ENCODE results near the gene OR4D2.
A peak's percentile ranks its signal among the peaks of the same experiment; 100 is the strongest.

Gene OR4D2

GRCh38 chr17:58147930-58148434 lies 18.8 kb upstream of the OR4D2 start, which contains the start of gene OR4D1:
Gene OR4D1 (plus strand): TSS chr17:58148384. CDS start chr17:58155154, 6,770 bp downstream.
- Histone ChIP-seq H3K9me3 (ENCODE audit: insufficient read depth, low read depth, low read length) (peaks cover 15% of the 10 kb centered on the region; the same call in 1 of the 2 replicates), H3K4me3 (ENCODE audit: low read length) (no peak within 1 kb of the TSS), H3K36me3 (ENCODE audit: insufficient read depth, low read length) (no peaks in the 10 kb centered on the region), H3K27ac (ENCODE audit: low read depth, low read length) (no peak within 1 kb of the TSS), H3K9ac (ENCODE audit: low read depth, low read length) (no peak within 1 kb of the TSS), H3K4me1 (ENCODE audit: insufficient read depth, low read length) (no peaks in the 10 kb centered on the region), H3K27me3 (ENCODE audit: insufficient read depth, low read length) (peaks cover 42% of the 10 kb centered on the region)
- 79% methylated on average over 1 of the region's 1 CpG for WGBS

- no peaks in the 10 kb centered on the region for H3K36me3 ChIP-seq (ENCODE audit: insufficient read depth, low read length)
- peaks cover 48% of the 10 kb centered on the region for H3K27me3 ChIP-seq (ENCODE audit: insufficient read depth, low read length)
- no peaks in the 10 kb centered on the region for H3K4me1 ChIP-seq (ENCODE audit: insufficient read depth, low read length)
- no peak overlapping the region for H3K27ac ChIP-seq (ENCODE audit: low read depth, low read length)
- peaks cover 15% of the 10 kb centered on the region; the same call in 1 of the 2 replicates for H3K9me3 ChIP-seq (ENCODE audit: insufficient read depth, low read depth, low read length)
- H3K9ac ChIP-seq (ENCODE audit: low read depth, low read length): no peak overlapping the region
- H3K4me3 ChIP-seq (ENCODE audit: low read length): no peak overlapping the region
- 83% methylated on average over 3 of the region's 3 CpGs for WGBS
Measured at GRCh38 chr17:58148609-58149008, 18.2 kb upstream of the OR4D2 start.

DNA sequence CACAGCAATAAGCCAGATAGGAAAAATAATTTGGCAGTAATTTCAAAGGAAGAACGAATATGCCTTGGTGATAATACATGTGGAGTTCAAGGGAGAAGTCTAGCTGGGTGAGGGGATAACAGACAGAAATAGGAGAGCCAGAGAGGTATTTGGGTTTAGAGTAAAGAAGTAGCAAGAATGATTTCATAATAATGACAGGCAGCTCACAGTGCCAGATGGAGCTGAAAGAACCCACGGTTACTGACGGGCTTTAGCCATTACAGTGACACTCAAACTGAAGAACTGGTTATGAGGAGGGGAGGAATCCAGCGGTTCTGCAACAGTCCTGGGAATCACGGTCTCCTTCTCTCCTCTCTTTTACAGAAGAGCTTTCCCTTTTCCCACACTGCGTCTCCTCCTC lies 16.4 kb upstream of the OR4D2 start:
- Histone ChIP-seq H3K27ac (ENCODE audit: low read depth, low read length) (no peak overlapping the region), H3K27me3 (ENCODE audit: insufficient read depth, low read length) (peaks cover 60% of the 10 kb centered on the region), H3K4me3 (ENCODE audit: low read length) (no peak overlapping the region), H3K9ac (ENCODE audit: low read depth, low read length) (no peak overlapping the region), H3K4me1 (ENCODE audit: insufficient read depth, low read length) (no peaks in the 10 kb centered on the region), H3K9me3 (ENCODE audit: insufficient read depth, low read depth, low read length) (peaks cover 3% of the 10 kb centered on the region; the same call in 1 of the 2 replicates), H3K36me3 (ENCODE audit: insufficient read depth, low read length) (no peaks in the 10 kb centered on the region)
- WGBS: 59% methylated on average over 6 of the region's 6 CpGs

DNA sequence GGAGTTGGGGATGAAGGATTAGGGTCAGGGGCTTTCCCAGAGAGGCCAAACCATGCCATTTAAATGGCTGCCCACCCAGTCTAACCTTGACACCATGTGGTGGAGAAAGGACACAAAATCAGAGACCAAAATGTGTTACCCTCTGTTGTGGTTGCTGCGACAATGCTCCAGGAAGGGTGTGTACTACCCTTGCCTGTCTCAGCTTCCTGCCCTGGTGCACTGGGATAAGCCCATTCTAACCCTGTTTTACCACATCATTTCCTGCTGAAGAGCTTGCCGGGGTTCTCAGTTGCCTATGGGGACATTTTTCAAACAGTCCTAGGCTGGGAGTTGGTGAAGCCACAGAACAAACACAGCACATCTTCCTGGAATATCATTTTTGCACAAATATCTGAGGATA lies 13.7 kb upstream of the OR4D2 start:
- no peak overlapping the region for H3K4me3 ChIP-seq (ENCODE audit: low read length)
- H3K27ac ChIP-seq (ENCODE audit: low read depth, low read length): no peak overlapping the region
- 74% methylated on average over 2 of the region's 2 CpGs for WGBS
- H3K9ac ChIP-seq (ENCODE audit: low read depth, low read length): no peak overlapping the region
- H3K4me1 ChIP-seq (ENCODE audit: insufficient read depth, low read length): no peaks in the 10 kb centered on the region
- peaks cover 75% of the 10 kb centered on the region for H3K27me3 ChIP-seq (ENCODE audit: insufficient read depth, low read length)
- no peaks in the 10 kb centered on the region for H3K9me3 ChIP-seq (ENCODE audit: insufficient read depth, low read depth, low read length)
- H3K36me3 ChIP-seq (ENCODE audit: insufficient read depth, low read length): no peaks in the 10 kb centered on the region

- Histone ChIP-seq H3K4me3 (ENCODE audit: low read length) (no peak overlapping the region), H3K4me1 (ENCODE audit: insufficient read depth, low read length) (no peaks in the 10 kb centered on the region), H3K27ac (ENCODE audit: low read depth, low read length) (no peak overlapping the region), H3K9ac (ENCODE audit: low read depth, low read length) (no peak overlapping the region), H3K27me3 (ENCODE audit: insufficient read depth, low read length) (peaks cover 76% of the 10 kb centered on the region), H3K9me3 (ENCODE audit: insufficient read depth, low read depth, low read length) (no peaks in the 10 kb centered on the region), H3K36me3 (ENCODE audit: insufficient read depth, low read length) (no peaks in the 10 kb centered on the region)
Measured at GRCh38 chr17:58153671-58154070, 13.1 kb upstream of the OR4D2 start.

GRCh38 chr17:58156839-58157803 lies 9.7 kb upstream of the OR4D2 start:
- Histone ChIP-seq H3K27me3 (ENCODE audit: insufficient read depth, low read length) (peaks cover 76% of the 10 kb centered on the region), H3K4me1 (ENCODE audit: insufficient read depth, low read length) (no peaks in the 10 kb centered on the region), H3K9me3 (ENCODE audit: insufficient read depth, low read depth, low read length) (no peaks in the 10 kb centered on the region), H3K9ac (ENCODE audit: low read depth, low read length) (peak overlapping the region; percentile 64), H3K27ac (ENCODE audit: low read depth, low read length) (no peak overlapping the region), H3K4me3 (ENCODE audit: low read length) (peak overlapping the region; percentile 67), H3K36me3 (ENCODE audit: insufficient read depth, low read length) (no peaks in the 10 kb centered on the region)
- 2% methylated on average over 65 of the region's 65 CpGs for WGBS

DNA sequence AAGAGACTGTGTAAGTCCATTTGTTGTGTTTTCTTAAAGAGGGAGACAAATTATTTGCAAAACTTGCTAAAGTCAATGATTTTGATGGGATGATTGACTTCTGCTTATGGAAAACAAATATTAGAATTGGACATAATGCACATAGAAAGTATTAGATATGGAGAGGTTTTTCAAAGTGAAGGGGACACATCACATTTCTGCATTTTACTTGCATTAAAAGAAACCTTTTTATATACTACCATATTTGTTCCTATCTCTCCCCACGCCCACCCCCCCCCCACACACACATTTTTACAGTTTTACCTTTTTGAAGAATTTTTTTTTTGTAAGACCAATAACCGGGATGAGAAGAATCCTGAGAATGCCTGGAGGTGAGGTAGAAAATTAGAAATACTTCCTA lies 8.6 kb upstream of the OR4D2 start:
- Histone ChIP-seq H3K36me3 (ENCODE audit: insufficient read depth, low read length) (no peaks in the 10 kb centered on the region), H3K9me3 (ENCODE audit: insufficient read depth, low read depth, low read length) (no peaks in the 10 kb centered on the region), H3K4me3 (ENCODE audit: low read length) (no peak overlapping the region), H3K9ac (ENCODE audit: low read depth, low read length) (no peak overlapping the region), H3K27me3 (ENCODE audit: insufficient read depth, low read length) (peaks cover 76% of the 10 kb centered on the region), H3K27ac (ENCODE audit: low read depth, low read length) (no peak overlapping the region), H3K4me1 (ENCODE audit: insufficient read depth, low read length) (no peaks in the 10 kb centered on the region)
- no CpG with 5 or more reads among the region's 2 CpGs for WGBS

DNA sequence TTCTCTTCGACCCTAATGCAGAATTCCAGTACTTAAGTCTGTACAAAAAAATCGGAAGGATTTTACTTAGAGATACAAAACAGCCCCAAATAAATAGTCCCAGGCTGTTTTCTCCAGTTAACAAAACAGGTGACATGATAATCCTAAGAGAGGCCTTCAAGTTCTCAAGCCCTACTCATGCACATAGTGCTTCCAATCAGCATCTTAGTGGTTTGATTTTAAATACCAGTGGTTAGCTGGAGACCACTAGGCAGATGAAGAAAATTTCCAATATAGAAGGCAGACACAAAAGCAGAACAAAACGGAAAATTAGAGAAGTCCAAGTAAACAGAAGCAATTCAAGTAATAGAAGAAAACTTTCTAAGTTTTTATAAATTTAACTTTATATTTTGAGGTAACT lies 5.2 kb upstream of the OR4D2 start:
- Histone ChIP-seq H3K27ac (ENCODE audit: low read depth, low read length) (no peak overlapping the region), H3K9ac (ENCODE audit: low read depth, low read length) (no peak overlapping the region), H3K4me3 (ENCODE audit: low read length) (no peak overlapping the region), H3K9me3 (ENCODE audit: insufficient read depth, low read depth, low read length) (no peaks in the 10 kb centered on the region), H3K4me1 (ENCODE audit: insufficient read depth, low read length) (no peaks in the 10 kb centered on the region), H3K27me3 (ENCODE audit: insufficient read depth, low read length) (peaks cover 71% of the 10 kb centered on the region), H3K36me3 (ENCODE audit: insufficient read depth, low read length) (no peaks in the 10 kb centered on the region)
- WGBS: 85% methylated on average over 2 of the region's 3 CpGs

GRCh38 chr17:58165981-58166380 lies 801 bp upstream of the OR4D2 start:
- Histone ChIP-seq H3K9ac (ENCODE audit: low read depth, low read length) (no peak overlapping the region), H3K4me1 (ENCODE audit: insufficient read depth, low read length) (no peaks in the 10 kb centered on the region)
- 16% methylated on average over 2 of the region's 2 CpGs for WGBS

GRCh38 chr17:58170622-58171021 lies 3.8 kb downstream of the OR4D2 start:
- Histone ChIP-seq H3K36me3 (ENCODE audit: insufficient read depth, low read length) (no peaks in the 10 kb centered on the region), H3K9me3 (ENCODE audit: insufficient read depth, low read depth, low read length) (no peaks in the 10 kb centered on the region), H3K27me3 (ENCODE audit: insufficient read depth, low read length) (peaks cover 37% of the 10 kb centered on the region), H3K9ac (ENCODE audit: low read depth, low read length) (no peak overlapping the region), H3K4me3 (ENCODE audit: low read length) (no peak overlapping the region), H3K27ac (ENCODE audit: low read depth, low read length) (no peak overlapping the region), H3K4me1 (ENCODE audit: insufficient read depth, low read length) (no peaks in the 10 kb centered on the region)
- 75% methylated on average over 4 of the region's 4 CpGs for WGBS

More at GRCh38 chr17:58165981-58166380, 801 bp upstream of the OR4D2 start:
- no peak overlapping the region for H3K27ac ChIP-seq (ENCODE audit: low read depth, low read length)
- H3K4me3 ChIP-seq (ENCODE audit: low read length): no peak overlapping the region
- no peaks in the 10 kb centered on the region for H3K9me3 ChIP-seq (ENCODE audit: insufficient read depth, low read depth, low read length)
- peaks cover 62% of the 10 kb centered on the region for H3K27me3 ChIP-seq (ENCODE audit: insufficient read depth, low read length)
- no peaks in the 10 kb centered on the region for H3K36me3 ChIP-seq (ENCODE audit: insufficient read depth, low read length)

GRCh38 chr17:58172369-58173071 lies 5.7 kb downstream of the OR4D2 start:
- 37% methylated on average over 2 of the region's 2 CpGs for WGBS

More at GRCh38 chr17:58172369-58173071, 5.7 kb downstream of the OR4D2 start:
- H3K27ac ChIP-seq (ENCODE audit: low read depth, low read length): no peak overlapping the region
- H3K4me1 ChIP-seq (ENCODE audit: insufficient read depth, low read length): no peaks in the 10 kb centered on the region
- no peaks in the 10 kb centered on the region for H3K9me3 ChIP-seq (ENCODE audit: insufficient read depth, low read depth, low read length)
- no peak overlapping the region for H3K4me3 ChIP-seq (ENCODE audit: low read length)
- H3K27me3 ChIP-seq (ENCODE audit: insufficient read depth, low read length): peaks cover 28% of the 10 kb centered on the region
- H3K9ac ChIP-seq (ENCODE audit: low read depth, low read length): no peak overlapping the region
- no peaks in the 10 kb centered on the region for H3K36me3 ChIP-seq (ENCODE audit: insufficient read depth, low read length)

Data from HUES64 (cell line).